B cell (primary cell): ENCODE data around the gene DSC3. TPM values are rescaled to one million over a fixed set of nuclear protein-coding genes. Genes with fewer than 3 reads are reported as not detected.

Experiments
- ATAC-seq: fragments of 200-7000 bp; cut with Tn5 transposase; one replicate; pipeline ENCODE4 v1.10.0; 2021; ENCODE audit warnings: low read depth, mild to moderate bottlenecking, moderate number of reproducible peaks, moderate library complexity
- CTCF ChIA-PET: fragments of 350-600 bp; sonication (Branson Sonifier 250); formaldehyde crosslinking; loops from one replicate; lab custom pipeline; 2021; ENCODE audit warnings: antibody characterized with exemption, inconsistent platforms; lab: Charles Lee
- POLR2A ChIA-PET: fragments of 350-600 bp; sonication (Branson Sonifier 250); formaldehyde crosslinking; loops from one replicate; lab custom pipeline; 2021; ENCODE audit warnings: antibody characterized with exemption; lab: Charles Lee
- DNase-seq: peaks from one replicate; pipeline ENCODE4 v3.0.0; 2013
- H2AFZ ChIP-seq: 2 replicates; pipeline ENCODE4 v1.6.1; 2012; ENCODE audit warnings: mild to moderate bottlenecking, low read depth, low read length; ENCODE audit not compliant: insufficient read depth, poor library complexity, severe bottlenecking
- H3K27ac ChIP-seq, 2 donors: 1 replicate in 1 of 2; 2 replicates in 1 of 2; pipeline ENCODE4 v1.5.1; 2012 to 2013; ENCODE audit warnings: low read length in 2 of 2, mild to moderate bottlenecking in 2 of 2, moderate library complexity in 1 of 2
- H3K27me3 ChIP-seq, 4 experiments: fragments of 200-600 bp in 1 of 4; sonication (generic) in 1 of 4; replicated peaks in 1 of 4; 1 replicate in 2 of 4; 2 replicates in 2 of 4; pipeline versions ENCODE4 v1.6.1 to v1.7.0; 2013 to 2016; ENCODE audit warnings: low read length in 3 of 4, mild to moderate bottlenecking in 2 of 4, mixed read lengths in 1 of 4, moderate library complexity in 1 of 4; ENCODE audit not compliant: insufficient read depth in 4 of 4, control insufficient read depth in 3 of 4; ENCODE audit errors: control extremely low read depth in 1 of 4
- H3K36me3 ChIP-seq, 2 experiments: replicated peaks in 1 of 2; 1 replicate in 1 of 2; 2 replicates in 1 of 2; pipeline versions ENCODE4 v1.6.1 to v1.7.1; 2013; ENCODE audit warnings: low read length in 1 of 2; ENCODE audit not compliant: insufficient read depth in 2 of 2, control insufficient read depth in 1 of 2; ENCODE audit errors: control extremely low read depth in 1 of 2, extremely low read depth in 1 of 2
- H3K4me1 ChIP-seq, 2 donors: fragments of 200-600 bp in 1 of 2; sonication (generic) in 1 of 2; 1 replicate in 1 of 2; 2 replicates in 1 of 2; pipeline versions ENCODE4 v1.5.1 to v1.6.1; 2013 to 2017; ENCODE audit warnings: low read length in 2 of 2; ENCODE audit not compliant: control insufficient read depth in 2 of 2, insufficient read depth in 2 of 2
- H3K4me2 ChIP-seq: replicated peaks from 2 replicates; pipeline ENCODE3; 2012; ENCODE audit warnings: mild to moderate bottlenecking, low read depth, low read length; ENCODE audit not compliant: poor library complexity, severe bottlenecking
- H3K4me3 ChIP-seq, 5 experiments: fragments of 200-600 bp in 1 of 5; sonication (generic) in 1 of 5; 1 replicate in 3 of 5; 2 replicates in 2 of 5; pipeline versions ENCODE4 v1.5.1 to v1.7.0; 2011 to 2016; ENCODE audit warnings: low read length in 4 of 5, mild to moderate bottlenecking in 4 of 5, low read depth in 2 of 5, control low read depth in 1 of 5, moderate library complexity in 1 of 5; ENCODE audit not compliant: insufficient read depth in 1 of 5; ENCODE audit errors: control extremely low read depth in 1 of 5, extremely low read depth in 1 of 5
- H3K79me2 ChIP-seq: fragments of 200-600 bp; sonication (generic); one replicate; pipeline ENCODE4 v1.6.0; 2016; ENCODE audit warnings: low read length; ENCODE audit not compliant: control insufficient read depth, insufficient read depth
- H3K9ac ChIP-seq: fragments of 200-600 bp; sonication (generic); 2 replicates; pipeline ENCODE4 v1.6.1; 2017; ENCODE audit warnings: mild to moderate bottlenecking, low read length, moderate library complexity
- H3K9me3 ChIP-seq, 3 donors: one replicate each; pipeline versions ENCODE4 v1.6.1 to v1.7.1; 2013; ENCODE audit warnings: low read length in 2 of 3; ENCODE audit not compliant: control insufficient read depth in 2 of 3, insufficient read depth in 1 of 3; ENCODE audit errors: control extremely low read depth in 1 of 3
- H4K20me1 ChIP-seq: 2 replicates; pipeline ENCODE4 v1.6.0; 2012; ENCODE audit warnings: mild to moderate bottlenecking, low read length; ENCODE audit not compliant: insufficient read depth, control insufficient read depth, poor library complexity, severe bottlenecking
- H3K27ac Mint-ChIP-seq: one replicate; pipeline ENCODE4 v1.8.0; 2021; ENCODE audit warnings: mixed read lengths
- H3K27me3 Mint-ChIP-seq: one replicate; pipeline ENCODE4 v1.8.0; 2021; ENCODE audit warnings: mixed read lengths
- H3K4me1 Mint-ChIP-seq: one replicate; pipeline ENCODE4 v1.8.0; 2021; ENCODE audit warnings: mixed read lengths
- H3K4me3 Mint-ChIP-seq: one replicate; pipeline ENCODE4 v1.8.0; 2021; ENCODE audit warnings: mixed read lengths
- H3K9me3 Mint-ChIP-seq: one replicate; pipeline ENCODE4 v1.8.0; 2022; ENCODE audit warnings: mixed read lengths; ENCODE audit not compliant: insufficient read depth
- EZH2 ChIP-seq: IDR thresholded peaks from 2 replicates; pipeline ENCODE4 v1.6.1; 2012; ENCODE audit warnings: borderline replicate concordance, low read depth, mild to moderate bottlenecking, moderate library complexity, low read length; ENCODE audit not compliant: insufficient read depth, poor library complexity, severe bottlenecking
- WGBS: methylation state at CpG from one replicate; pipeline ENCODE4 v1.1.5; 2013; ENCODE audit warnings: missing lambda C conversion rate; ENCODE audit not compliant: insufficient coverage; 5-methylcytosine and 5-hydroxymethylcytosine counted together
- intact Hi-C: fragments of 100-400 bp; cut with micrococcal nuclease; formaldehyde crosslinking; loops from one replicate; pipeline ENCODE4 v1.10.0; 2022
- polyA plus RNA-seq: library from polyadenylated mRNA; depleted of rRNA; stranded (reverse); fragments of >200 nt; gene quantifications from 2 replicates; pipeline ENCODE4 v1.2.3, GENCODE V29; 2012
- total RNA-seq, 2 donors: library from RNA; stranded (reverse); fragments of 120-200 nt in 1 of 2; gene quantifications; 1 replicate in 1 of 2; 2 replicates in 1 of 2; pipeline versions ENCODE4 v1.2.3 to v1.2.4, GENCODE V29; 2013 to 2022
- TF ChIP-seq, protein P1 (sequence below): fragments of 200-600 bp; IDR thresholded peaks from one replicate; pipeline ENCODE4 v1.8.0; 2022; ENCODE audit warnings: antibody characterized with exemption, mild to moderate bottlenecking

DSC3 gene
- total and polyA plus RNA-seq, 2 donors (not counting 1 experiment from before 2014, with no cell fraction given) = not detected

DNA sequence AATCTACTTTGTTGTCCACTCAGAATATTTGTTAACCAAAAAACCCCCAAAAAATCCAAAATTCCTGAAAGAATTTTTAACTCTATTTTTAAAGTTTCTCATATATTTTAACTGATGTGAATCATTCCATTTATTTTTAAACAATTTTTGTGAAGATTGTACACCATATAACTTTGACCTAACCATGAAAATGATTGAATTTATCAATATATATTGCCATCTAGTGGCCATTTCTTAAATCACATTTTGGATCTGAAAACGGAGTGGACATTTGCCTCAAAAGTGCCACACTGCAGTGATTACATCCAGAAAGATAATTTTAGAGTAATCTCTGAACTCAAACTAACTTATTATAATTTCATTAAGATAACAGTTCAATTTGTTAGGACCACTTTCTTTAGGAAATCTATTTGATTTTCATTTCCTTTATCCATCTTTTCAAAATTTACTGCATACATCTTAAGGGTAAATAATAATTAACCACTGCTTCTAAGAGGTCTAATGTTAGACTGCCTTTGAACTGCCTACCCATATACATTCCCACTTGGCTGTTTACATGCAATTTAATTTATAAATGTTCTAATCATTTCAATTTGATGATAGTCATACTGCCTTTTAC lies 71.1 kb downstream of the DSC3 start:
- ATAC-seq (no peak), DNase-seq (peak; percentile 17)
- no peak overlapping the region for H2AFZ ChIP-seq
- H3K9me3 ChIP-seq = no peaks in the 10 kb centered on the region
- H3K79me2 ChIP-seq = no peaks in the 10 kb centered on the region
- no peak overlapping the region for H3K4me3 Mint-ChIP-seq
- no CpG with 5 or more reads among the region's 1 CpG for WGBS
- no peaks in the 10 kb centered on the region for H3K27me3 Mint-ChIP-seq
- ChIA-PET POLR2A (no interaction called here), CTCF (interaction anchor here (1.0 to 1.6 kb wide), 3 partner anchors 9 to 22 kb away, joined by 3 to 6 read pairs (median 4); no protein-coding TSS in a partner anchor)
- H3K27me3 ChIP-seq = no peaks in the 10 kb centered on the region
- H3K9ac ChIP-seq = no peak overlapping the region
- no peaks in the 10 kb centered on the region for H3K4me1 ChIP-seq
- no peak overlapping the region for H3K27ac Mint-ChIP-seq
- H3K9me3 Mint-ChIP-seq = no peaks in the 10 kb centered on the region
- no peaks in the 10 kb centered on the region for H4K20me1 ChIP-seq
- H3K27ac ChIP-seq = no peak overlapping the region
- TF ChIP-seq EZH2 = no peak
- TF ChIP-seq, protein P1, sequence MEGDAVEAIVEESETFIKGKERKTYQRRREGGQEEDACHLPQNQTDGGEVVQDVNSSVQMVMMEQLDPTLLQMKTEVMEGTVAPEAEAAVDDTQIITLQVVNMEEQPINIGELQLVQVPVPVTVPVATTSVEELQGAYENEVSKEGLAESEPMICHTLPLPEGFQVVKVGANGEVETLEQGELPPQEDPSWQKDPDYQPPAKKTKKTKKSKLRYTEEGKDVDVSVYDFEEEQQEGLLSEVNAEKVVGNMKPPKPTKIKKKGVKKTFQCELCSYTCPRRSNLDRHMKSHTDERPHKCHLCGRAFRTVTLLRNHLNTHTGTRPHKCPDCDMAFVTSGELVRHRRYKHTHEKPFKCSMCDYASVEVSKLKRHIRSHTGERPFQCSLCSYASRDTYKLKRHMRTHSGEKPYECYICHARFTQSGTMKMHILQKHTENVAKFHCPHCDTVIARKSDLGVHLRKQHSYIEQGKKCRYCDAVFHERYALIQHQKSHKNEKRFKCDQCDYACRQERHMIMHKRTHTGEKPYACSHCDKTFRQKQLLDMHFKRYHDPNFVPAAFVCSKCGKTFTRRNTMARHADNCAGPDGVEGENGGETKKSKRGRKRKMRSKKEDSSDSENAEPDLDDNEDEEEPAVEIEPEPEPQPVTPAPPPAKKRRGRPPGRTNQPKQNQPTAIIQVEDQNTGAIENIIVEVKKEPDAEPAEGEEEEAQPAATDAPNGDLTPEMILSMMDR = peak; percentile 87
- no peaks in the 10 kb centered on the region for H3K36me3 ChIP-seq
- intact Hi-C loops = loop anchor here (10.0 kb wide), 1 partner anchor 1097 kb away; no protein-coding TSS in a partner anchor
- H3K4me3 ChIP-seq = no peak overlapping the region
- H3K4me1 Mint-ChIP-seq = no peaks in the 10 kb centered on the region
- no peak overlapping the region for H3K4me2 ChIP-seq

DNA sequence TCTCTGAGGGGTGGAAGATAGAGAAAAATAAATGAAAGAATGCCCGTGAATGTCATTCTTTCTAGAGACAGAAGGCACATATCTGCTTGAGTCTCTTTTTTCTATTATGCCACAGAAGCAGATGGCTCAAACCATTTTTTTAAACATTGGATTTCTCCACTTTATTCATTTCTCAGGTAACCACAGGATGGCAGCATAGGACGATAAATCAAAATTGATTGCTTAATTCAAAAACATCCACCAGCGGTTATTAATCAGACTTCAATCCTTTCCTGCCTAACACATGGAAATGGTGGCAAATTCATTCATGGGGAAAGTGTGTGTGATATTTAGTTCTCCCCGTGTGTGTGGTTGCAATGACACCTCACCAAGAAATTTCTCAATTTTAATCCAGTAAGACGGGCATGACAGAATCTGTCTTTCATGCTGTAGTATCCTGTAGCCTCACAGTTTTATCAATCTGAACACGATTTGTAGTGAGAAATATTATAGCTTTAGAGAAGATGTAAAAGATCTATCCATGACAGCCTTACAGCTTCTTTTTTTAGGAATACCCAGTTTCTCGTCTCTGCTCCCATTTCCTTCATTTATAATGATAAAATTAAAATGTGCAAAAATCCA lies 72.2 kb downstream of the DSC3 start:
- Histone ChIP-seq H4K20me1 (no peaks in the 10 kb centered on the region), H3K4me3 (no peak overlapping the region), H3K4me1 (no peaks in the 10 kb centered on the region), H3K4me2 (no peak overlapping the region), H3K36me3 (no peaks in the 10 kb centered on the region), H3K27me3 (no peaks in the 10 kb centered on the region), H2AFZ (no peak overlapping the region), H3K9me3 (no peaks in the 10 kb centered on the region), H3K27ac (no peak overlapping the region), H3K79me2 (no peaks in the 10 kb centered on the region), H3K9ac (no peak overlapping the region)
- intact Hi-C loops = loop anchor here (10.0 kb wide), 1 partner anchor 1096 kb away; no protein-coding TSS in a partner anchor
- Mint-ChIP-seq H3K27me3 (no peaks in the 10 kb centered on the region), H3K4me1 (no peaks in the 10 kb centered on the region), H3K4me3 (no peak overlapping the region), H3K27ac (no peak overlapping the region), H3K9me3 (no peaks in the 10 kb centered on the region)
- ATAC-seq = no peak
- ChIA-PET POLR2A (no interaction called here), CTCF (interaction anchor here (1.5 kb wide), 1 partner anchor 1095 kb away, joined by 3 read pairs; no protein-coding TSS in a partner anchor)
- no peak for DNase-seq
- 80% methylated on average over 1 of the region's 7 CpGs for WGBS
- TF ChIP-seq EZH2 = no peak
- TF ChIP-seq, protein P1 = no peak
